ENCODE data around the gene DLG2.

DNA sequence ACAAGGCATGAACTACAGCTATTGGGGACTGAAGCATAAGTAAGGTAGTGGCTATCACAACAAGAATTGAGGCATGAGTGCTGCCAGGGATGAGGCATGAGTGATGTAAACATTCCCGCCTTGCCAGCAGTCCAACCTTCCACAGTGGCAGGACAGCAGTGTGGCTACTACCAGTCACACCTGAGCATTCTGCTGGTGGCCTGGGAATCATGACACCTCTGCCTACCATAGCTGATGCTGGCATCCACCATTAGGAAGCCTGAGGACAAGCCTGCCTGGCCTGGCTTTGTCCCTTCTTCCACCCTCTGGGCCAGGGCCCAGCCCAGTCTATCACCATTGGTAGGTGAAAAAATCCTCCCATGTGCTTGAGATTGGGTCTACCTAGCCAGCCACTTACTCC lies 1628.2 kb downstream of the DLG2 start:
- no peak for TF ChIP-seq RXRA (IDR thresholded peaks at IDR 0.05)
- TF ChIP-seq, protein P1, sequence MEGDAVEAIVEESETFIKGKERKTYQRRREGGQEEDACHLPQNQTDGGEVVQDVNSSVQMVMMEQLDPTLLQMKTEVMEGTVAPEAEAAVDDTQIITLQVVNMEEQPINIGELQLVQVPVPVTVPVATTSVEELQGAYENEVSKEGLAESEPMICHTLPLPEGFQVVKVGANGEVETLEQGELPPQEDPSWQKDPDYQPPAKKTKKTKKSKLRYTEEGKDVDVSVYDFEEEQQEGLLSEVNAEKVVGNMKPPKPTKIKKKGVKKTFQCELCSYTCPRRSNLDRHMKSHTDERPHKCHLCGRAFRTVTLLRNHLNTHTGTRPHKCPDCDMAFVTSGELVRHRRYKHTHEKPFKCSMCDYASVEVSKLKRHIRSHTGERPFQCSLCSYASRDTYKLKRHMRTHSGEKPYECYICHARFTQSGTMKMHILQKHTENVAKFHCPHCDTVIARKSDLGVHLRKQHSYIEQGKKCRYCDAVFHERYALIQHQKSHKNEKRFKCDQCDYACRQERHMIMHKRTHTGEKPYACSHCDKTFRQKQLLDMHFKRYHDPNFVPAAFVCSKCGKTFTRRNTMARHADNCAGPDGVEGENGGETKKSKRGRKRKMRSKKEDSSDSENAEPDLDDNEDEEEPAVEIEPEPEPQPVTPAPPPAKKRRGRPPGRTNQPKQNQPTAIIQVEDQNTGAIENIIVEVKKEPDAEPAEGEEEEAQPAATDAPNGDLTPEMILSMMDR (IDR thresholded peaks at IDR 0.05; ENCODE audit: low read depth, low read length, missing input control), result no peak
- TF ChIP-seq TAF1 (conservative IDR thresholded peaks at IDR 0.05), result no peak
- TF ChIP-seq, protein P2, sequence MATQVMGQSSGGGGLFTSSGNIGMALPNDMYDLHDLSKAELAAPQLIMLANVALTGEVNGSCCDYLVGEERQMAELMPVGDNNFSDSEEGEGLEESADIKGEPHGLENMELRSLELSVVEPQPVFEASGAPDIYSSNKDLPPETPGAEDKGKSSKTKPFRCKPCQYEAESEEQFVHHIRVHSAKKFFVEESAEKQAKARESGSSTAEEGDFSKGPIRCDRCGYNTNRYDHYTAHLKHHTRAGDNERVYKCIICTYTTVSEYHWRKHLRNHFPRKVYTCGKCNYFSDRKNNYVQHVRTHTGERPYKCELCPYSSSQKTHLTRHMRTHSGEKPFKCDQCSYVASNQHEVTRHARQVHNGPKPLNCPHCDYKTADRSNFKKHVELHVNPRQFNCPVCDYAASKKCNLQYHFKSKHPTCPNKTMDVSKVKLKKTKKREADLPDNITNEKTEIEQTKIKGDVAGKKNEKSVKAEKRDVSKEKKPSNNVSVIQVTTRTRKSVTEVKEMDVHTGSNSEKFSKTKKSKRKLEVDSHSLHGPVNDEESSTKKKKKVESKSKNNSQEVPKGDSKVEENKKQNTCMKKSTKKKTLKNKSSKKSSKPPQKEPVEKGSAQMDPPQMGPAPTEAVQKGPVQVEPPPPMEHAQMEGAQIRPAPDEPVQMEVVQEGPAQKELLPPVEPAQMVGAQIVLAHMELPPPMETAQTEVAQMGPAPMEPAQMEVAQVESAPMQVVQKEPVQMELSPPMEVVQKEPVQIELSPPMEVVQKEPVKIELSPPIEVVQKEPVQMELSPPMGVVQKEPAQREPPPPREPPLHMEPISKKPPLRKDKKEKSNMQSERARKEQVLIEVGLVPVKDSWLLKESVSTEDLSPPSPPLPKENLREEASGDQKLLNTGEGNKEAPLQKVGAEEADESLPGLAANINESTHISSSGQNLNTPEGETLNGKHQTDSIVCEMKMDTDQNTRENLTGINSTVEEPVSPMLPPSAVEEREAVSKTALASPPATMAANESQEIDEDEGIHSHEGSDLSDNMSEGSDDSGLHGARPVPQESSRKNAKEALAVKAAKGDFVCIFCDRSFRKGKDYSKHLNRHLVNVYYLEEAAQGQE (IDR thresholded peaks at IDR 0.05), result no peak
- TF ChIP-seq, protein P3, sequence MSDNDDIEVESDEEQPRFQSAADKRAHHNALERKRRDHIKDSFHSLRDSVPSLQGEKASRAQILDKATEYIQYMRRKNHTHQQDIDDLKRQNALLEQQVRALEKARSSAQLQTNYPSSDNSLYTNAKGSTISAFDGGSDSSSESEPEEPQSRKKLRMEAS (IDR thresholded peaks at IDR 0.05), result no peak
- TF ChIP-seq, protein P4, sequence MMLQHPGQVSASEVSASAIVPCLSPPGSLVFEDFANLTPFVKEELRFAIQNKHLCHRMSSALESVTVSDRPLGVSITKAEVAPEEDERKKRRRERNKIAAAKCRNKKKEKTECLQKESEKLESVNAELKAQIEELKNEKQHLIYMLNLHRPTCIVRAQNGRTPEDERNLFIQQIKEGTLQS (IDR thresholded peaks at IDR 0.05), result no peak
- no peak for TF ChIP-seq SP1 (IDR thresholded peaks at IDR 0.05)
- TF ChIP-seq GABPA (IDR thresholded peaks at IDR 0.05 in 1 of 2, conservative IDR thresholded peaks at IDR 0.05 in 1 of 2), result no peak
- TF ChIP-seq FOXA1 (IDR thresholded peaks at IDR 0.05), result no peak
- TF ChIP-seq RAD21 (IDR thresholded peaks at IDR 0.05), result no peak
- TF ChIP-seq YY1 (IDR thresholded peaks at IDR 0.05), result no peak
- no peak for TF ChIP-seq FOXA2 (IDR thresholded peaks at IDR 0.05)
- TF ChIP-seq JUND (IDR thresholded peaks at IDR 0.05), result no peak
- TF ChIP-seq, protein P5, sequence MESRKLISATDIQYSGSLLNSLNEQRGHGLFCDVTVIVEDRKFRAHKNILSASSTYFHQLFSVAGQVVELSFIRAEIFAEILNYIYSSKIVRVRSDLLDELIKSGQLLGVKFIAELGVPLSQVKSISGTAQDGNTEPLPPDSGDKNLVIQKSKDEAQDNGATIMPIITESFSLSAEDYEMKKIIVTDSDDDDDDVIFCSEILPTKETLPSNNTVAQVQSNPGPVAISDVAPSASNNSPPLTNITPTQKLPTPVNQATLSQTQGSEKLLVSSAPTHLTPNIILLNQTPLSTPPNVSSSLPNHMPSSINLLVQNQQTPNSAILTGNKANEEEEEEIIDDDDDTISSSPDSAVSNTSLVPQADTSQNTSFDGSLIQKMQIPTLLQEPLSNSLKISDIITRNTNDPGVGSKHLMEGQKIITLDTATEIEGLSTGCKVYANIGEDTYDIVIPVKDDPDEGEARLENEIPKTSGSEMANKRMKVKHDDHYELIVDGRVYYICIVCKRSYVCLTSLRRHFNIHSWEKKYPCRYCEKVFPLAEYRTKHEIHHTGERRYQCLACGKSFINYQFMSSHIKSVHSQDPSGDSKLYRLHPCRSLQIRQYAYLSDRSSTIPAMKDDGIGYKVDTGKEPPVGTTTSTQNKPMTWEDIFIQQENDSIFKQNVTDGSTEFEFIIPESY (IDR thresholded peaks at IDR 0.05), result no peak
